ENCODE measurements around the gene CAMK2D. TPM values are rescaled to one million over a fixed set of nuclear protein-coding genes. Genes with fewer than 3 reads are reported as not detected.

CAMK2D gene
- total RNA-seq, 1 donor from 2014 or later, result 19.7 TPM

- H3K27ac Mint-ChIP-seq (ENCODE audit: unreplicated experiment), result no peak overlapping the region
- DNase-seq (ENCODE audit: low spot score), result no peak
- H3K27me3 Mint-ChIP-seq (ENCODE audit: unreplicated experiment), result peaks cover 1% of the 10 kb centered on the region
- TF ChIP-seq, protein P1, sequence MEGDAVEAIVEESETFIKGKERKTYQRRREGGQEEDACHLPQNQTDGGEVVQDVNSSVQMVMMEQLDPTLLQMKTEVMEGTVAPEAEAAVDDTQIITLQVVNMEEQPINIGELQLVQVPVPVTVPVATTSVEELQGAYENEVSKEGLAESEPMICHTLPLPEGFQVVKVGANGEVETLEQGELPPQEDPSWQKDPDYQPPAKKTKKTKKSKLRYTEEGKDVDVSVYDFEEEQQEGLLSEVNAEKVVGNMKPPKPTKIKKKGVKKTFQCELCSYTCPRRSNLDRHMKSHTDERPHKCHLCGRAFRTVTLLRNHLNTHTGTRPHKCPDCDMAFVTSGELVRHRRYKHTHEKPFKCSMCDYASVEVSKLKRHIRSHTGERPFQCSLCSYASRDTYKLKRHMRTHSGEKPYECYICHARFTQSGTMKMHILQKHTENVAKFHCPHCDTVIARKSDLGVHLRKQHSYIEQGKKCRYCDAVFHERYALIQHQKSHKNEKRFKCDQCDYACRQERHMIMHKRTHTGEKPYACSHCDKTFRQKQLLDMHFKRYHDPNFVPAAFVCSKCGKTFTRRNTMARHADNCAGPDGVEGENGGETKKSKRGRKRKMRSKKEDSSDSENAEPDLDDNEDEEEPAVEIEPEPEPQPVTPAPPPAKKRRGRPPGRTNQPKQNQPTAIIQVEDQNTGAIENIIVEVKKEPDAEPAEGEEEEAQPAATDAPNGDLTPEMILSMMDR (IDR thresholded peaks at IDR 0.05; ENCODE audit: unreplicated experiment), result no peak
- no peak overlapping the region for H3K4me3 Mint-ChIP-seq (ENCODE audit: unreplicated experiment)
- no peaks in the 10 kb centered on the region for H3K4me1 Mint-ChIP-seq (ENCODE audit: unreplicated experiment)
- H3K9me3 Mint-ChIP-seq (ENCODE audit: unreplicated experiment), result no peaks in the 10 kb centered on the region
- no peaks in the 10 kb centered on the region for H3K36me3 Mint-ChIP-seq (ENCODE audit: low read depth, unreplicated experiment)
These were observed 257.8 kb downstream of the CAMK2D start for GRCh38 chr4:113503691-113504090.

- H3K36me3 Mint-ChIP-seq (ENCODE audit: low read depth, unreplicated experiment), result no peaks in the 10 kb centered on the region
- H3K27ac Mint-ChIP-seq (ENCODE audit: unreplicated experiment), result no peak overlapping the region
- no peaks in the 10 kb centered on the region for H3K9me3 Mint-ChIP-seq (ENCODE audit: unreplicated experiment)
- peaks cover 1% of the 10 kb centered on the region for H3K27me3 Mint-ChIP-seq (ENCODE audit: unreplicated experiment)
- TF ChIP-seq, protein P1 (IDR thresholded peaks at IDR 0.05; ENCODE audit: unreplicated experiment), result no peak
- DNase-seq (ENCODE audit: low spot score), result no peak
- no peaks in the 10 kb centered on the region for H3K4me1 Mint-ChIP-seq (ENCODE audit: unreplicated experiment)
- no peak overlapping the region for H3K4me3 Mint-ChIP-seq (ENCODE audit: unreplicated experiment)
These were observed 258.6 kb downstream of the CAMK2D start for GRCh38 chr4:113502906-113503305.

DNA sequence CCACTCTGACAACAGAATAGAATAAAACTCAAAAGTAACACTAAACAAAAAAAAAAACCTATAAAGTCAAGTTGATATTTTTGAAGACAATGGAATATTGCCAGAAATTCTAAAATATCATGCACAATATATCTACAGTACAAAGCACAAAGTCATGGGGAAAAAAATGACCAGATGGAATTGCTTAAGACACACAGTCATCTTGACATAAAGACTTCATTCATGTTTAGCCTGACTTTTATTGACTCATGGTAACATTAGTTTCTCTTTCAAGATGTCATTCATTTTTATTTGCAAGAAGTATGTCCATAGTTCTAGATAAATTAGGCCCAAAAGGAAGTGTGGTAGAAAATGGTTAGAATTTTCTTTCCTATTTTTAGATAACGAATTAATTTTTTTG, 259.1 kb downstream of the CAMK2D start:
- no peak overlapping the region for H3K4me3 Mint-ChIP-seq (ENCODE audit: unreplicated experiment)
- TF ChIP-seq, protein P1 (IDR thresholded peaks at IDR 0.05; ENCODE audit: unreplicated experiment), result no peak
- H3K27ac Mint-ChIP-seq (ENCODE audit: unreplicated experiment), result no peak overlapping the region
- no peaks in the 10 kb centered on the region for H3K4me1 Mint-ChIP-seq (ENCODE audit: unreplicated experiment)
- no peaks in the 10 kb centered on the region for H3K36me3 Mint-ChIP-seq (ENCODE audit: low read depth, unreplicated experiment)
- DNase-seq (ENCODE audit: low spot score), result no peak
- H3K9me3 Mint-ChIP-seq (ENCODE audit: unreplicated experiment), result no peaks in the 10 kb centered on the region
- peaks cover 1% of the 10 kb centered on the region for H3K27me3 Mint-ChIP-seq (ENCODE audit: unreplicated experiment)

DNA sequence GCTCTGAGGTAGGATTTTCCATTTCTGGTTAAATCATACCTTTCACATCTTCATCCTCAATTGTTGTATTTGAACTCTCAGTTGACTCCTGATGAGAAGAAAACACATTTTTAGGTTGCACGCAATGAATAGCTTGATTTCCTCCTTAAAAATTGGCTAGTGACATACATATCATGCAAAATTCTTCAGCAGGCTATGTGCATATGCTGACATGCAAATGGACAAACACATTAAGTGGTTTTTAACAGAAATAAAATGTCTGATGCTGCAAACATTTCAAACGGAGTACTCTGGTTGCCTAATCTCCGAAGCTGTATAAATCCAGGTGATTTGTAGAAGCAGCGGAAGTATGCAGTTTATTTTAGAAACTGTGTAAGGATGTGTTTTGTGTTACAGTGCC, 261.1 kb downstream of the CAMK2D start:
- H3K27me3 Mint-ChIP-seq (ENCODE audit: unreplicated experiment), result peaks cover 1% of the 10 kb centered on the region
- no peak for DNase-seq (ENCODE audit: low spot score)
- no peak overlapping the region for H3K27ac Mint-ChIP-seq (ENCODE audit: unreplicated experiment)
- H3K9me3 Mint-ChIP-seq (ENCODE audit: unreplicated experiment), result peaks cover under 1% of the 10 kb centered on the region
- H3K4me3 Mint-ChIP-seq (ENCODE audit: unreplicated experiment), result no peak overlapping the region
- no peaks in the 10 kb centered on the region for H3K4me1 Mint-ChIP-seq (ENCODE audit: unreplicated experiment)
- peaks cover 9% of the 10 kb centered on the region for H3K36me3 Mint-ChIP-seq (ENCODE audit: low read depth, unreplicated experiment)
- TF ChIP-seq, protein P1 (IDR thresholded peaks at IDR 0.05; ENCODE audit: unreplicated experiment), result no peak

GRCh38 chr4:113499696-113500095, 261.8 kb downstream of the CAMK2D start:
- Mint-ChIP-seq H3K27me3 (ENCODE audit: unreplicated experiment) (peaks cover 1% of the 10 kb centered on the region), H3K4me3 (ENCODE audit: unreplicated experiment) (no peak overlapping the region), H3K36me3 (ENCODE audit: low read depth, unreplicated experiment) (peaks cover 15% of the 10 kb centered on the region), H3K27ac (ENCODE audit: unreplicated experiment) (no peak overlapping the region), H3K4me1 (ENCODE audit: unreplicated experiment) (no peaks in the 10 kb centered on the region), H3K9me3 (ENCODE audit: unreplicated experiment) (peaks cover 6% of the 10 kb centered on the region)
- TF ChIP-seq, protein P1 (IDR thresholded peaks at IDR 0.05; ENCODE audit: unreplicated experiment), result no peak
- DNase-seq (ENCODE audit: low spot score), result no peak

Data from endothelial cell (in vitro differentiated cells).